Lower leg skin (tissue), 4 donors: Measurements from ENCODE around the gene GPR180. TPM values are rescaled to one million over a fixed set of nuclear protein-coding genes. Genes with fewer than 3 reads are reported as not detected.

Source experiments
- DNase-seq, 2 donors: peaks; one replicate each; pipeline ENCODE4 v3.0.0-alpha.2; 2019; ENCODE audit warnings: low spot score in 2 of 2
- H3K4me3 ChIP-seq: fragments of 200-600 bp; sonication (generic); 2 replicates; pipeline ENCODE4 v1.5.1; 2017; ENCODE audit warnings: mild to moderate bottlenecking, low read depth; ENCODE audit not compliant: poor library complexity, severe bottlenecking
- CTCF ChIP-seq, 3 donors: fragments of 450-650 bp; IDR thresholded peaks; one replicate each; pipeline ENCODE4 v1.5.1; 2016; ENCODE audit warnings: antibody characterized with exemption in 3 of 3, mild to moderate bottlenecking in 3 of 3, moderate library complexity in 2 of 3
- POLR2A ChIP-seq, 2 donors: fragments of 450-650 bp; IDR thresholded peaks; one replicate each; pipeline ENCODE4 v1.6.1; 2016 to 2017; ENCODE audit warnings: antibody characterized with exemption in 2 of 2, mild to moderate bottlenecking in 1 of 2, moderate library complexity in 1 of 2
- WGBS, 2 donors: methylation state at CpG; one replicate each; pipeline ENCODE4 v1.1.5; 2018; 5-methylcytosine and 5-hydroxymethylcytosine counted together
- intact Hi-C: fragments of 100-400 bp; cut with DNase I; formaldehyde crosslinking; loops from one replicate; pipeline ENCODE4 v1.15.0; 2023; ENCODE audit warnings: low total_unique reads
- total RNA-seq, 4 donors: library from RNA; depleted of rRNA; stranded (reverse); fragments of >200 nt; gene quantifications; one replicate each; pipeline ENCODE4 v1.1.0, GENCODE V29; 2016

GPR180 gene
- total RNA-seq, 4 donors from 2014 or later: 1.8 to 2.5 (median 2.2) TPM

- WGBS, 2 donors: 97 to 100% methylated on average over 1 of the region's 1 CpG
- TF ChIP-seq CTCF (IDR thresholded peaks at IDR 0.05): no peak
- no peak for TF ChIP-seq POLR2A (IDR thresholded peaks at IDR 0.05)
- intact Hi-C loops: no loop called here
- no peak for DNase-seq
- H3K4me3 ChIP-seq: no peak overlapping the region
Measured at GRCh38 chr13:94568443-94568842, 33.2 kb upstream of the GPR180 start.

DNA sequence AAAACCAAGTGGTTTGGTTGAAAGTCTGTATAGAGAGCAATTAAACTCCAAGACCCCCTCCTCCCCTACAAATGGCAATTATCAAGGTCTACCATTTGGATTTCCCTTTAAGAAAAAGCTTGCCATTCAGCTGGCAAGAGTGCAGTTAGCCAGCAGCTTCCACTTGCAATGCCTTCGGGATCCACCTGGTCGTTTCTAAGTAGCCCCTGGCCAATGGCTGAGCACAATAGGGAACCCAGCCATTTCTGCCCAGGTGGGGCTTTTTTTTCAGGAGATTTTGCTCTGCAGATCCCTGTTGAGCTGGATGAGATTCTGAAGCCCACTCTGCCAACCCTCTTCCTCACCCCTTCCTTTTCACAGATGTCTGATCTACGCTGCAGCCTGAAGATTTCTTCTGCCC, 32.0 kb upstream of the GPR180 start:
- no peak overlapping the region for H3K4me3 ChIP-seq
- 81 to 85% methylated on average over 3 of the region's 3 CpGs for WGBS, 2 donors
- intact Hi-C loops: no loop called here
- DNase-seq: no peak
- no peak for TF ChIP-seq CTCF (IDR thresholded peaks at IDR 0.05)
- no peak for TF ChIP-seq POLR2A (IDR thresholded peaks at IDR 0.05)

DNA sequence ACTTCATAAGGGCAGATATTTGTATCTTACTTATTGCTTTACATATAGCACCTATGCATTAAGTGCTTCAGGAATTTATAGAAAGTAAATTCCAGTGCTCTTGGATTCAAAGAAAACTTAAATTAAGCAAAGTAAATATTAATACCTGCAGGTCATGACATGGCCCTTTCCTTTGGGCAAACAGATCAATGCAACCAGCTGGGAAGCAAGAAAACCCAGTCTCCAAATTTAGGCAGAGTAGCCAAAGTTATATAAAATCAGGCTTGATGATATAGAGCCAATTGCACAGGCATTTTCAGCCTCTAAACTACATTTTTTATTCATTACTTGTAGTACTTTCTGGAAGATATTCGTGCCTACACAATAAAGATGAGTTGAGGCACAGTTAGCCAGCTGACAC, 22.6 kb upstream of the GPR180 start:
- intact Hi-C loops: no loop called here
- no peak overlapping the region for H3K4me3 ChIP-seq
- DNase-seq: no peak
- WGBS, 2 donors: 88 to 89% methylated on average over 1 of the region's 1 CpG
- TF ChIP-seq CTCF (IDR thresholded peaks at IDR 0.05) (no peak), POLR2A (IDR thresholded peaks at IDR 0.05) (no peak)

- 87 to 98% methylated on average over 1 of the region's 1 CpG for WGBS, 2 donors
- intact Hi-C loops: no loop called here
- DNase-seq: no peak
- no peak overlapping the region for H3K4me3 ChIP-seq
- TF ChIP-seq CTCF (IDR thresholded peaks at IDR 0.05): no peak
- no peak for TF ChIP-seq POLR2A (IDR thresholded peaks at IDR 0.05)
Measured at GRCh38 chr13:94583926-94584325, 17.7 kb upstream of the GPR180 start.

- H3K4me3 ChIP-seq: no peak overlapping the region
- intact Hi-C loops: no loop called here
- 91 to 94% methylated on average over 6 of the region's 6 CpGs for WGBS, 2 donors
- no peak for DNase-seq
- TF ChIP-seq POLR2A (IDR thresholded peaks at IDR 0.05): no peak
- TF ChIP-seq CTCF (IDR thresholded peaks at IDR 0.05): no peak
Measured at GRCh38 chr13:94585543-94586101, 16.0 kb upstream of the GPR180 start.

- 90% methylated on average over 7 of the region's 7 CpGs for WGBS, 2 donors
- DNase-seq: no peak
- no peak overlapping the region for H3K4me3 ChIP-seq
- TF ChIP-seq POLR2A (IDR thresholded peaks at IDR 0.05) (no peak), CTCF (IDR thresholded peaks at IDR 0.05) (no peak)
- intact Hi-C loops: no loop called here
Measured at GRCh38 chr13:94586371-94586770, 15.3 kb upstream of the GPR180 start.
